ENCODE data around the gene L3MBTL4.
"Not testable (repeated sequence)": the region's sequence is repeated elsewhere in the genome, so short reads cannot be mapped to it uniquely, and the experiment has no call there.

L3MBTL4 gene

GRCh38 chr18:6273423-6273822, 141.3 kb downstream of the L3MBTL4 start:
- TF ChIP-seq CTCF (IDR thresholded peaks at IDR 0.05): no peak
- Histone ChIP-seq H3K4me3 (no peak overlapping the region), H3K27ac (no peak overlapping the region)
- DNase-seq (ENCODE audit: low spot score): no peak

- not testable (repeated sequence) for H3K4me3 ChIP-seq; DNase-seq (ENCODE audit: low spot score); H3K27ac ChIP-seq
Observed at GRCh38 chr18:6272144-6272543, 142.6 kb downstream of the L3MBTL4 start.

GRCh38 chr18:6271585-6271984, 143.1 kb downstream of the L3MBTL4 start:
- DNase-seq (ENCODE audit: low spot score): no peak
- TF ChIP-seq CTCF (IDR thresholded peaks at IDR 0.05): no peak
- no peak overlapping the region for H3K27ac ChIP-seq
- no peak overlapping the region for H3K4me3 ChIP-seq

GRCh38 chr18:6270771-6271216, 143.9 kb downstream of the L3MBTL4 start:
- Histone ChIP-seq H3K4me3 (no peak overlapping the region), H3K27ac (no peak overlapping the region)
- no peak for TF ChIP-seq CTCF (IDR thresholded peaks at IDR 0.05)
- no peak for DNase-seq (ENCODE audit: low spot score)

GRCh38 chr18:6269660-6270332, 144.9 kb downstream of the L3MBTL4 start:
- TF ChIP-seq CTCF (IDR thresholded peaks at IDR 0.05): no peak
- no peak overlapping the region for H3K4me3 ChIP-seq
- no peak overlapping the region for H3K27ac ChIP-seq
- no peak for DNase-seq (ENCODE audit: low spot score)

- TF ChIP-seq CTCF (IDR thresholded peaks at IDR 0.05): no peak
- H3K27ac ChIP-seq: no peak overlapping the region
- no peak overlapping the region for H3K4me3 ChIP-seq
- DNase-seq (ENCODE audit: low spot score): no peak
Observed at GRCh38 chr18:6266212-6266611, 148.5 kb downstream of the L3MBTL4 start.

GRCh38 chr18:6261938-6262337, 152.8 kb downstream of the L3MBTL4 start:
- DNase-seq (ENCODE audit: low spot score): no peak
- Histone ChIP-seq H3K27ac (no peak overlapping the region), H3K4me3 (no peak overlapping the region)
- TF ChIP-seq CTCF (IDR thresholded peaks at IDR 0.05): no peak

GRCh38 chr18:6259324-6259723, 155.4 kb downstream of the L3MBTL4 start:
- H3K27ac ChIP-seq; DNase-seq (ENCODE audit: low spot score); H3K4me3 ChIP-seq: not testable (repeated sequence)

All from coronary artery (tissue), 2 donors.